Karpas-422 (cell line): ENCODE measurements around the gene SURF2. TPM values are rescaled to one million over a fixed set of nuclear protein-coding genes. Genes with fewer than 3 reads are reported as not detected.
A peak's percentile ranks its signal among the peaks of the same experiment; 100 is the strongest.

Experiments
- DNase-seq: peaks from one replicate; pipeline ENCODE4 v3.0.0-alpha.2; 2015
- H2AFZ ChIP-seq: fragments of 200-600 bp; sonication (generic); 2 replicates; pipeline ENCODE4 v1.6.1; 2014; ENCODE audit warnings: antibody characterized with exemption, low read length, mixed read lengths
- H3K27ac ChIP-seq: fragments of 200-600 bp; sonication (generic); 2 replicates; pipeline ENCODE4 v1.5.1; 2014; ENCODE audit warnings: mild to moderate bottlenecking, low read length, moderate library complexity
- H3K27me3 ChIP-seq: fragments of 200-600 bp; sonication (generic); 2 replicates; pipeline ENCODE4 v1.6.1; 2014; ENCODE audit warnings: low read length, mixed read lengths
- H3K36me3 ChIP-seq: fragments of 200-600 bp; sonication (generic); 2 replicates; pipeline ENCODE4 v1.6.1; 2014; ENCODE audit warnings: low read length, mixed read lengths; ENCODE audit not compliant: insufficient read depth
- H3K4me1 ChIP-seq: fragments of 200-600 bp; sonication (generic); 2 replicates; pipeline ENCODE4 v1.6.1; 2014; ENCODE audit warnings: mild to moderate bottlenecking, low read length, mixed read lengths
- H3K4me2 ChIP-seq: fragments of 200-600 bp; sonication (generic); 2 replicates; pipeline ENCODE4 v1.6.1; 2014; ENCODE audit warnings: low read length, low read depth, mild to moderate bottlenecking; ENCODE audit not compliant: poor library complexity, severe bottlenecking
- H3K4me3 ChIP-seq: fragments of 200-600 bp; sonication (generic); 2 replicates; pipeline ENCODE4 v1.5.1; 2014; ENCODE audit warnings: mild to moderate bottlenecking, antibody characterized with exemption, low read length, mixed read lengths
- H3K79me2 ChIP-seq: fragments of 200-600 bp; sonication (generic); 2 replicates; pipeline ENCODE4 v1.6.1; 2014; ENCODE audit warnings: mild to moderate bottlenecking, low read length, mixed read lengths
- H3K9ac ChIP-seq: fragments of 200-600 bp; sonication (generic); 2 replicates; pipeline ENCODE4 v1.6.0; 2014; ENCODE audit warnings: low read length
- H3K9me2 ChIP-seq: fragments of 200-600 bp; sonication (generic), shearing (Covaris generic); replicated peaks from 2 replicates; pipeline ENCODE4 v1.6.0; 2014; ENCODE audit warnings: mild to moderate bottlenecking, low read length, moderate library complexity; ENCODE audit not compliant: insufficient read depth
- H3K9me3 ChIP-seq: fragments of 300-700, 200-600 bp; sonication (generic); 2 replicates; pipeline ENCODE4 v1.6.1; 2014; ENCODE audit warnings: low read length, mixed read lengths
- H4K20me1 ChIP-seq: fragments of 200-600 bp; sonication (generic); 2 replicates; pipeline ENCODE4 v1.6.1; 2014; ENCODE audit warnings: mild to moderate bottlenecking, antibody characterized with exemption, low read length, low read depth; ENCODE audit not compliant: insufficient read depth
- total RNA-seq: library from RNA; depleted of rRNA; stranded (reverse); fragments of >200 nt; shearing (Covaris generic); gene quantifications from 2 replicates; pipeline ENCODE4 v1.2.3, GENCODE V29; 2014; ENCODE audit warnings: low replicate concordance

The SURF2 gene
- total RNA-seq, 1 experiment from 2014 or later = 20.0 TPM

DNA sequence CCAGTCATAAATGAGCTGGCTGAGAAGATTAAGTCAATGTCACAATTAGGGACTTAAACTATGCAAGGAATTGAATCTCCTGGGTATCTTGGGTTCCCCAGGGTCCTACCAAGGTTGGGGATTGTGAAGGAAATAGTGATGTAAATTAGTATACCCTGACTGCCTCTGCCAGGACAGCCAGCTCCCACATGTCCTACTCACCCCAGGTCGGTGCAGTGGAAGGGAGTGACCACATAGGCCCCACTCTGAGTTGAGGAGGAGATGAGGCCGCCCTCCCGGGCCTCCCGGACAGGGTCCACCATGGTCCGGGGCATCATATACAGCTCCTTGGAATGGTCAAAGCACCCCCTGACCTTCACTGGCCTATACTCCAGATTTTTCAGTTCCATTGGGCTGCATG is 2.8 kb upstream of the SURF2 start:
- H3K4me1 ChIP-seq = peaks cover 65% of the 10 kb centered on the region
- H3K9ac ChIP-seq = no peak overlapping the region
- no peak overlapping the region for H3K4me3 ChIP-seq
- H3K9me2 ChIP-seq = no peaks in the 10 kb centered on the region
- no peaks in the 10 kb centered on the region for H3K27me3 ChIP-seq
- peaks cover 19% of the 10 kb centered on the region for H4K20me1 ChIP-seq
- H3K4me2 ChIP-seq = no peak overlapping the region
- H3K9me3 ChIP-seq = no peaks in the 10 kb centered on the region
- DNase-seq = peak; percentile 67
- H3K27ac ChIP-seq = 0 out of 2 replicates have a peak overlapping the region, but pooled peaks have one; percentile 15
- peaks cover 37% of the 10 kb centered on the region for H3K36me3 ChIP-seq
- H2AFZ ChIP-seq = no peak overlapping the region
- H3K79me2 ChIP-seq = peaks cover 39% of the 10 kb centered on the region

DNA sequence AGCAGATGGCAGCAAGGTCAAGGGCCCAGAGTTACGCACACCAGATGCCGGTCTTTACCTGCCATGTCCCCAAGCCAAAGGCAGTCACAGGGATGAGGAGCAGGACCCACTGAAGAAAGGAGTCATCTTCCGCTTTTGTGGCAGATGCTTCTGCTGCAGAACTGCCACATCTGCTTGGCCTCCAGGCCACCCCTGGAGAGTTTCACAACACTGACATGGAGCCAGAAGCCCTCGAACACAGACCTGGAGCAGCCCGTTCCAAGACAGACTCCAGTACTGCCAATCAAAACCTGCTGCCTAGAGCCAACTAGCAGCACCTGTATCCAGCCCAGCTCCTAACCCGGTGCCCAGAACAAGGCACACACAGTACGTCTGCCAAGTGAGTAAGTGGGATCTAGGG is 1.6 kb upstream of the SURF2 start:
- no peak overlapping the region for H2AFZ ChIP-seq
- H3K79me2 ChIP-seq = peaks cover 26% of the 10 kb centered on the region
- H3K9ac ChIP-seq = peak overlapping the region; percentile 89
- H3K27me3 ChIP-seq = no peaks in the 10 kb centered on the region
- peaks cover 25% of the 10 kb centered on the region for H3K36me3 ChIP-seq
- no peaks in the 10 kb centered on the region for H3K9me2 ChIP-seq
- peak overlapping the region; percentile 93; the same call in 1 of the 2 replicates for H3K4me3 ChIP-seq
- peaks cover 56% of the 10 kb centered on the region for H3K4me1 ChIP-seq
- no peak for DNase-seq
- peak overlapping the region; percentile 90 for H3K4me2 ChIP-seq
- peaks cover 8% of the 10 kb centered on the region for H4K20me1 ChIP-seq
- no peak overlapping the region for H3K27ac ChIP-seq
- H3K9me3 ChIP-seq = no peaks in the 10 kb centered on the region

DNA sequence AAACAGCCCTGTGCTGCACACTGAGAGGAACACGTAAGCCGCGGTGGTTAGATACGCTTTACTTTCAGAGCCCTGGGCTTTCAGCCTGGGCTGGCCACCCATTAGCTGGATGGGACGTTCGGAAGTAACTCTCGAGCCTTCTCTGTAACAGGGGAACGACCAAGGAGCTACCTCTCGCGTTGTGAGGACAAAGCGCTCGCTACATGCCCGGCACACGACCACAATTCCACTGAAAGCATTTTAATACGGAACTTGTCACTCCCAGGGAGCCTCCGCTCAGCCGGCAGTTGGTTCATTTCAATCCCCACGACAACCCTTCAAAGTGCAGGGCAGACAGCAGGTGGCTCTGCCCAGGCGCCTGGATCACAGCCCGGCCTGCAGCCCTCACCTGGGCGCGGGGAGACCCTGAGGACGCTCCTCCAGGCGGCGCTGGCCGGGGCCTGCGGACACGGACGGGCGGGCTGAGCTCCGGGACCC is 431 bp upstream of the SURF2 start:
- Histone ChIP-seq H3K27ac (no peak overlapping the region), H3K27me3 (no peaks in the 10 kb centered on the region), H3K9ac (peak overlapping the region; percentile 89), H2AFZ (no peak overlapping the region), H3K36me3 (peaks cover 16% of the 10 kb centered on the region), H4K20me1 (0 out of 2 replicates have a peak, but pooled peaks cover 3% of the 10 kb centered on the region), H3K4me1 (peaks cover 44% of the 10 kb centered on the region), H3K9me2 (no peaks in the 10 kb centered on the region), H3K4me2 (peak overlapping the region; percentile 90), H3K4me3 (peak overlapping the region; percentile 93), H3K79me2 (peaks cover 20% of the 10 kb centered on the region), H3K9me3 (no peaks in the 10 kb centered on the region)
- peak; percentile 55 for DNase-seq

DNA sequence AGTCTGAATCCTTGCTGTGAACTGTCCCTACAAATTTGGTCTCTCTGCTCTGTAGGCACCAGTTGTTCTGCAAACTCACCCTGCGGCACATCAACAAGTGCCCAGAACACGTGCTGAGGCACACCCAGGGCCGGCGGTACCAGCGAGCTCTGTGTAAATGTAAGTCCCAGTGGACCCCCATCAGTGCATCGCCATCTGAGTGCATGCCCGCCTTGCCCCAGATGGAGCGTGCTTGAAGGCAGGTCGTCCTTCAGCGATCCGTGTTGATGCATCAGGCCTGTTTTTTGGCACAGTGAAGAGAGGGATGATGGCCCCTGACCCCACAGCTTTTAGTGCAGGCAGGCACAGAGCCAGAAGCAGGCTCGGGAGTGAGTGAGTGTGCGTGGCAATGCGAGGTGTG is 1.3 kb downstream of the SURF2 start:
- Histone ChIP-seq H3K27ac (no peak overlapping the region), H3K27me3 (no peaks in the 10 kb centered on the region), H3K36me3 (peaks cover 10% of the 10 kb centered on the region; the same call in 1 of the 2 replicates), H3K4me3 (peak overlapping the region; percentile 93), H3K79me2 (peaks cover 20% of the 10 kb centered on the region), H3K4me2 (peak overlapping the region; percentile 82), H4K20me1 (0 out of 2 replicates have a peak, but pooled peaks cover under 1% of the 10 kb centered on the region), H3K9me3 (no peaks in the 10 kb centered on the region), H3K4me1 (peaks cover 40% of the 10 kb centered on the region), H2AFZ (no peak overlapping the region), H3K9me2 (no peaks in the 10 kb centered on the region), H3K9ac (peak overlapping the region; percentile 87)
- no peak for DNase-seq

DNA sequence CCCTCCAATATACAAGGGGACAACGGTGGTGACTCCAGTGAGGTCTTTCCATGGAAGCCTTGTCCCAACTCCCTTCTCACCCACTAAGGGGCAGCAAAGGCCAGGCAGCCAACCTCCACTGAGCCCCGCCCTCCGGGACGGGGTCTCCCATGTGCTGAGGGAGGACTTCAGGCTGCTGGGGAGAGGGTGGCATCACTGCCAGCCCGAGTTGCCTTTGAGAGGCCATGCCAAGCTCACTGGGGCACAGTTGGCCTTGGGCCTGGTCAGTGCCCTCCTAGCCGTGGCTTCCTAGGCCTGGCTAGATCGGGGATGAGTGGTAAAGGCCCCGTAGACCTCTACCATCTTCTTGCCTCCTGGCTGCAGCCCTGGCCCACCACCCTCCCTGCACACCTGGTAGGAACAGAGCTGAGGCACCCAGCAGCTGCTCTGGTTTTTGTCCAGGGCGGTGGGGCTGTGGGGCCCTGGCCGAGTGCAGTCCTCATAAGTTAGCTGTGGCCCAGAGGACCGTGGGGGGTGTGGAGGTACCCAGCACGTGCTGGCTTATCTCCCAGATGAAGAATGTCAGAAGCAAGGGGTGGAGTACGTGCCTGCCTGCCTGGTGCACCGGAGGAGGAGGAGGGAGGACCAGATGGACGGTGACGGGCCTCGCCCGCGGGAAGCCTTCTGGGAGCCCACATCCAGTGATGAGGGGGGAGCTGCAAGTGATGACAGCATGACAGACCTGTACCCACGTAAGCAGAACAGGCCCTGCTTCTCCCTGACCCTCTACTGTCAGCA is 3.2 kb downstream of the SURF2 start:
- no peak for DNase-seq

DNA sequence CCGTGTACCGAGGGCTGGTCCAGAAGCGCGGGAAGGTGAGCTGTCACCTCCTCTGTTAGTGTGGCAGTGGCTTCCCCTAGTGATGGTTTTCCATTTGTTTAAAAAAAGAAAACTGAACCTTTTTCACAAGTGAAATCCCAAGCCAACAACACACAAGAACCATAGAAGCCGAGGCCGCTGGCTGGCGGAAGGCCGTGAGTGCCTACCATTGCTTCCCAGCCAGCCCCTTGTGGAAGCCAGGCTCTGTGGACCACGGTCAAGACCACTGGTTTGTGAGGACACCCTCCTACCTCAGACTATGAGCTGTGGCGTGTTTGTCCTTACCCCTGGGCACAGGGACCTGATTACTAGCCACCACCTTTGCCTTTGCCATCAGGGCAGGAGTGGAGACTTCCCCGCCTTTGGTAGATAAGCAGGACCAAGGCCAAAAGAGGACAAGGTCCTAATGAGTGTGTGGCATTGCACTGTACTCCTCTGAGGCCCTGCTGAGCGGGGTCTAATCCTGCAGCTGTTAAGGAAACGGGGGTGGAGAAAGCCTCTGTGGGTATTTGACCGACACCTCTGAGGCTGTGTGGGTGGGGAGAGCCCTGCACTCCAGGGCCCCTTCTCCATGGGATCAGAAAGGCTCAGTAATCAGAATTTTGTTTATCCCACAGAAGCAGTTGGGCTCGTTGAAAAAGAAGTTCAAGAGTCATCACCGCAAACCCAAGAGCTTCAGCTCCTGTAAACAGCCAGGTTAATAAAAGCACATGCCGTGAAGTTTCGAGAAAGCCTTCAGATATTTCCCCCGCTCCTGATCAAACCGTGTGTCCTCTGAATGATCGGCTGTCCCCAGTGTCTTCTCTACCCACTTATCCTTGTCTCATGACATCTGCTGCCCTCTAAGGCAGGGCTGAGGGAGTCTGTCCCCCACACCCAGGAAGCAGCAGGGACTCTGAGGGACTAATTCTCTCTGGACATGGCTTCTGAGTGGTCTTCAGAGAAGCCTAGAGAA is 4.3 kb downstream of the SURF2 start:
- Histone ChIP-seq H4K20me1 (0 out of 2 replicates have a peak, but pooled peaks cover 2% of the 10 kb centered on the region), H3K9me2 (no peaks in the 10 kb centered on the region), H3K36me3 (peaks cover 20% of the 10 kb centered on the region; the same call in 1 of the 2 replicates), H3K4me1 (peaks cover 14% of the 10 kb centered on the region), H3K27ac (no peak overlapping the region), H3K79me2 (peaks cover 20% of the 10 kb centered on the region), H3K9me3 (no peaks in the 10 kb centered on the region), H3K9ac (no peak overlapping the region), H3K27me3 (no peaks in the 10 kb centered on the region), H3K4me3 (no peak overlapping the region), H3K4me2 (no peak overlapping the region), H2AFZ (no peak overlapping the region)
- DNase-seq = no peak

More for the DNA sequence above, 3.2 kb downstream of the SURF2 start:
- H3K36me3 ChIP-seq = peaks cover 19% of the 10 kb centered on the region; the same call in 1 of the 2 replicates
- H3K9me2 ChIP-seq = no peaks in the 10 kb centered on the region
- H3K27ac ChIP-seq = no peak overlapping the region
- peaks cover 20% of the 10 kb centered on the region for H3K79me2 ChIP-seq
- H3K9ac ChIP-seq = no peak overlapping the region
- peaks cover 25% of the 10 kb centered on the region for H3K4me1 ChIP-seq
- H2AFZ ChIP-seq = no peak overlapping the region
- H3K4me3 ChIP-seq = no peak overlapping the region
- no peaks in the 10 kb centered on the region for H3K27me3 ChIP-seq
- H3K9me3 ChIP-seq = no peaks in the 10 kb centered on the region
- H3K4me2 ChIP-seq = no peak overlapping the region
- H4K20me1 ChIP-seq = 0 out of 2 replicates have a peak, but pooled peaks cover 2% of the 10 kb centered on the region

DNA sequence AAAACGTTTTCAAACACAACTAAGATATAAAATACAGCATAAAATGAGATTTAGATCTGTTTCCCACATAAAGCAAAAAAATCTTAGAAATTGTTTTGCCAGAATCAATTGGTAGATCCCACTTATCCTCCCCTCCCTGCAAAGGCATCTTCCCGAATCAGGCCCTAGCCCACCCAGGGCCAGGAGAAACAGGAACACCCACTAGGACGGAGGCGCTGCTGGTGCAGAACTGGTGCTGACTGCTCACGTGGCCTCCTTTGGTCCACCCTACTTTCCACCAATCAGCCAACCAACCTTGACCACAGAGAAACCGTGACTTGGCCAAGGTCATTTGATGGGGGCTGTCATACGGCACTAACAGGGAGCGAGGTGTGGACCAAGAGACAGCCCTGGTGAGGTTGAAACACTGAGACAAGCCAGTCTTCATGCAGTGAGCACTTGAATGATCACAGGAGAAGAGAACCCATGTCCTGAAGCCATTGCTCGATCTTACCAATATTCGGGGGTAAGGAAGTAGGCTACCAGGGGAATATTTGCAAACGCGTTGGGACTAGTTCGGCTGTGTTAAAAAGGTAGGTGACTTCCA is 5.2 kb downstream of the SURF2 start:
- H3K9ac ChIP-seq = no peak overlapping the region
- H3K36me3 ChIP-seq = peaks cover 22% of the 10 kb centered on the region; the same call in 1 of the 2 replicates
- peaks cover 14% of the 10 kb centered on the region for H3K4me1 ChIP-seq
- no peak for DNase-seq
- no peak overlapping the region for H3K4me2 ChIP-seq
- no peaks in the 10 kb centered on the region for H3K9me2 ChIP-seq
- H3K79me2 ChIP-seq = peaks cover 16% of the 10 kb centered on the region
- no peak overlapping the region for H3K4me3 ChIP-seq
- no peak overlapping the region for H3K27ac ChIP-seq
- H4K20me1 ChIP-seq = 0 out of 2 replicates have a peak, but pooled peaks cover 2% of the 10 kb centered on the region
- H2AFZ ChIP-seq = no peak overlapping the region
- no peaks in the 10 kb centered on the region for H3K27me3 ChIP-seq
- no peaks in the 10 kb centered on the region for H3K9me3 ChIP-seq
